Uterus (tissue), 2 donors: ENCODE results near the gene AEN.

ENCODE experiments used
- CTCF ChIP-seq, 4 experiments: fragments of 200-600 bp in 2 of 4; fragments of 450-650 bp in 2 of 4; sonication (generic) in 2 of 4; IDR thresholded peaks; one replicate each; pipeline ENCODE4 v1.5.1; 2016 to 2019; ENCODE audit warnings: antibody characterized with exemption in 4 of 4, mild to moderate bottlenecking in 2 of 4, moderate library complexity in 1 of 4
- POLR2A ChIP-seq, 2 donors: fragments of 450-650 bp; IDR thresholded peaks; one replicate each; pipeline ENCODE4 v1.6.1; 2016; ENCODE audit warnings: antibody characterized with exemption in 2 of 2, mild to moderate bottlenecking in 1 of 2, moderate library complexity in 1 of 2

GRCh38 chr15:88613074-88613944, 7.8 kb upstream of the AEN start:
- TF ChIP-seq CTCF (IDR thresholded peaks at IDR 0.05): no peak
- no peak for TF ChIP-seq POLR2A (IDR thresholded peaks at IDR 0.05)
